Nephron (organoid): Measurements from ENCODE around the gene NR2F2.

Experiments used
- H3K27ac Mint-ChIP-seq, 3 experiments: 2 replicates each; pipeline ENCODE4 v1.8.0; 2020; ENCODE audit warnings: mixed read lengths in 3 of 3, mild to moderate bottlenecking in 2 of 3, moderate library complexity in 1 of 3
- H3K27me3 Mint-ChIP-seq: 2 replicates; pipeline ENCODE4 v1.8.0; 2021; ENCODE audit warnings: low read depth, mild to moderate bottlenecking, moderate library complexity, mixed read lengths
- H3K36me3 Mint-ChIP-seq: 2 replicates; pipeline ENCODE4 v1.8.0; 2020; ENCODE audit warnings: low read depth, mixed read lengths
- H3K4me1 Mint-ChIP-seq: 2 replicates; pipeline ENCODE4 v1.8.0; 2020; ENCODE audit warnings: mixed read lengths
- H3K4me3 Mint-ChIP-seq, 3 experiments: 2 replicates each; pipeline ENCODE4 v1.8.0; 2020; ENCODE audit warnings: mild to moderate bottlenecking in 3 of 3, mixed read lengths in 3 of 3, moderate library complexity in 2 of 3
- H3K9me3 Mint-ChIP-seq: 2 replicates; pipeline ENCODE4 v1.8.0; 2020; ENCODE audit warnings: mixed read lengths
- TF ChIP-seq, protein P1 (sequence below), 3 experiments: fragments of 200-600 bp; sonication (generic); IDR thresholded peaks; one replicate each; pipeline ENCODE4 v1.5.0; 2021; ENCODE audit warnings: antibody characterized with exemption in 3 of 3; ENCODE audit not compliant: unreplicated experiment in 3 of 3

The NR2F2 gene

DNA sequence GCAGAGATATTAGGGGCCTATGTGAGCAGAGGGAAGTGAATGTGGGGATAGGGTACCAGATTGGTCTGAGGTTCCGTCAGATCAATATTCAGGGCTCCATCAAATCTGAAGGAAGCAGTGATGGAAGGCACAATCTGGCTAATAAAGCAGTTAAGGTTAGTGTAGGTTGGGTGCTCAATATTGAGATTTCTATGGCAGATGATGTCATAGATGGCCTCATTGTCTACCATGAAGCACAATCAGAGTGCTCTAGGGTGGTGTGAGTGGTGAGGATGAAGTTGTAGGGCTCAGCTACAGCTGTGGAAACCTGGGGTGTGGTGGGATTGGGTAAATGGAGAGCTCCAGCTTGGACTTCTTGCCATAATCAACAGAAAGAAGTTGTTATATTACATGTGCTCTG, 58.2 kb downstream of the NR2F2 start:
- H3K9me3 Mint-ChIP-seq: peaks cover 4% of the 10 kb centered on the region
- no peaks in the 10 kb centered on the region for H3K27me3 Mint-ChIP-seq
- no peak overlapping the region for H3K4me3 Mint-ChIP-seq
- H3K36me3 Mint-ChIP-seq: peaks cover 15% of the 10 kb centered on the region
- TF ChIP-seq, protein P1, sequence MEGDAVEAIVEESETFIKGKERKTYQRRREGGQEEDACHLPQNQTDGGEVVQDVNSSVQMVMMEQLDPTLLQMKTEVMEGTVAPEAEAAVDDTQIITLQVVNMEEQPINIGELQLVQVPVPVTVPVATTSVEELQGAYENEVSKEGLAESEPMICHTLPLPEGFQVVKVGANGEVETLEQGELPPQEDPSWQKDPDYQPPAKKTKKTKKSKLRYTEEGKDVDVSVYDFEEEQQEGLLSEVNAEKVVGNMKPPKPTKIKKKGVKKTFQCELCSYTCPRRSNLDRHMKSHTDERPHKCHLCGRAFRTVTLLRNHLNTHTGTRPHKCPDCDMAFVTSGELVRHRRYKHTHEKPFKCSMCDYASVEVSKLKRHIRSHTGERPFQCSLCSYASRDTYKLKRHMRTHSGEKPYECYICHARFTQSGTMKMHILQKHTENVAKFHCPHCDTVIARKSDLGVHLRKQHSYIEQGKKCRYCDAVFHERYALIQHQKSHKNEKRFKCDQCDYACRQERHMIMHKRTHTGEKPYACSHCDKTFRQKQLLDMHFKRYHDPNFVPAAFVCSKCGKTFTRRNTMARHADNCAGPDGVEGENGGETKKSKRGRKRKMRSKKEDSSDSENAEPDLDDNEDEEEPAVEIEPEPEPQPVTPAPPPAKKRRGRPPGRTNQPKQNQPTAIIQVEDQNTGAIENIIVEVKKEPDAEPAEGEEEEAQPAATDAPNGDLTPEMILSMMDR (IDR thresholded peaks at IDR 0.05; ENCODE audit: unreplicated experiment in 3 of 3): no peak
- no peak overlapping the region for H3K27ac Mint-ChIP-seq
- H3K4me1 Mint-ChIP-seq: no peaks in the 10 kb centered on the region
